Prostate gland (tissue), 2 donors: Measurements from ENCODE around the gene EWSR1. TPM values are rescaled to one million over a fixed set of nuclear protein-coding genes. Genes with fewer than 3 reads are reported as not detected.

ENCODE experiments used
- DNase-seq: peaks from one replicate; pipeline ENCODE4 v3.0.0-alpha.2; 2019; ENCODE audit warnings: low spot score
- H3K27ac ChIP-seq, 2 donors: fragments of 200-600 bp; sonication (generic); 2 replicates each; pipeline ENCODE4 v1.5.1; 2017 to 2019
- H3K27me3 ChIP-seq: fragments of 200-600 bp; sonication (generic); replicated peaks from 2 replicates; pipeline ENCODE4 v1.5.1; 2019; ENCODE audit not compliant: insufficient read depth
- H3K36me3 ChIP-seq, 2 donors: fragments of 200-600 bp; sonication (generic); 1 replicate in 1 of 2; 2 replicates in 1 of 2; pipeline versions ENCODE4 v1.5.1 to v1.8.1; 2017 to 2019
- H3K4me1 ChIP-seq: fragments of 200-600 bp; sonication (generic); replicated peaks from 2 replicates; pipeline ENCODE4 v1.5.1; 2019
- H3K4me3 ChIP-seq, 2 donors: fragments of 200-600 bp; sonication (generic); 2 replicates each; pipeline ENCODE4 v1.5.1; 2017 to 2019
- H3K9me3 ChIP-seq: fragments of 200-600 bp; sonication (generic); 2 replicates; pipeline ENCODE4 v1.5.1; 2017
- CTCF ChIP-seq, 4 experiments: fragments of 200-600 bp in 2 of 4; fragments of 450-650 bp in 2 of 4; sonication (generic) in 2 of 4; IDR thresholded peaks; 1 replicate in 3 of 4; 2 replicates in 1 of 4; pipeline ENCODE4 v1.5.1; 2016 to 2019; ENCODE audit warnings: antibody characterized with exemption in 4 of 4, mild to moderate bottlenecking in 2 of 4, moderate library complexity in 2 of 4
- POLR2A ChIP-seq: fragments of 450-650 bp; IDR thresholded peaks from one replicate; pipeline ENCODE4 v1.6.1; 2016; ENCODE audit warnings: antibody characterized with exemption, mild to moderate bottlenecking
- POLR2AphosphoS5 ChIP-seq: sonication (generic); formaldehyde crosslinking; IDR thresholded peaks from one replicate; pipeline ENCODE4 v1.6.1; 2017; ENCODE audit warnings: antibody characterized with exemption
- WGBS: methylation state at CpG from one replicate; pipeline ENCODE4 v1.1.5; 2018; 5-methylcytosine and 5-hydroxymethylcytosine counted together
- intact Hi-C: fragments of 100-400 bp; cut with DNase I; formaldehyde crosslinking; loops from one replicate; pipeline ENCODE4 v1.14.2; 2022
- total RNA-seq, 2 donors: library from RNA; depleted of rRNA; stranded (reverse); fragments of >200 nt; gene quantifications; one replicate each; pipeline ENCODE4 v1.1.0, GENCODE V29; 2016

EWSR1 gene
- total RNA-seq, 2 donors from 2014 or later: 181 to 213 TPM

- H3K27ac ChIP-seq: no peak within 1 kb of the TSS
- peak within 1 kb of the TSS; percentile 18 to 35 for H3K4me3 ChIP-seq
- intact Hi-C loops: no loop called here
- no peak for DNase-seq
- H3K4me1 ChIP-seq: peaks cover 19% of the 10 kb centered on the region
- H3K27me3 ChIP-seq: no peaks in the 10 kb centered on the region
- H3K9me3 ChIP-seq: no peaks in the 10 kb centered on the region
- no peak for TF ChIP-seq CTCF (IDR thresholded peaks at IDR 0.05)
- no peak for TF ChIP-seq POLR2A
- no peak for TF ChIP-seq POLR2AphosphoS5
- 6% methylated on average over 100 of the region's 103 CpGs for WGBS
- no peaks in the 10 kb centered on the region for H3K36me3 ChIP-seq
These were observed 47.4 kb downstream of the EWSR1 start, which contains the start of gene RASL10A for GRCh38 chr22:29315286-29316140. Gene RASL10A (minus strand): TSS chr22:29315697. CDS start chr22:29315246, 451 bp downstream.

GRCh38 chr22:29316141-29316828 is 48.2 kb downstream of the EWSR1 start:
- intact Hi-C loops: no loop called here

GRCh38 chr22:29317827-29318454 is 49.9 kb downstream of the EWSR1 start:
- no peak for TF ChIP-seq CTCF (IDR thresholded peaks at IDR 0.05)
- no peak for TF ChIP-seq POLR2A
- TF ChIP-seq POLR2AphosphoS5: no peak
- Histone ChIP-seq H3K27ac (no peak overlapping the region), H3K4me1 (peaks cover 8% of the 10 kb centered on the region), H3K27me3 (no peaks in the 10 kb centered on the region), H3K4me3 (no peak overlapping the region), H3K36me3 (no peaks in the 10 kb centered on the region), H3K9me3 (no peaks in the 10 kb centered on the region)
- intact Hi-C loops: no loop called here
- 95% methylated on average over 18 of the region's 18 CpGs for WGBS
- no peak for DNase-seq

More at GRCh38 chr22:29316141-29316828, 48.2 kb downstream of the EWSR1 start:
- Histone ChIP-seq H3K27ac (no peak overlapping the region), H3K27me3 (no peaks in the 10 kb centered on the region), H3K4me3 (no peak overlapping the region), H3K36me3 (no peaks in the 10 kb centered on the region), H3K9me3 (no peaks in the 10 kb centered on the region), H3K4me1 (peaks cover 13% of the 10 kb centered on the region)
- no peak for TF ChIP-seq POLR2A
- no peak for TF ChIP-seq POLR2AphosphoS5
- no peak for TF ChIP-seq CTCF (IDR thresholded peaks at IDR 0.05)
- no peak for DNase-seq
- 68% methylated on average over 18 of the region's 18 CpGs for WGBS

- Histone ChIP-seq H3K4me1 (no peaks in the 10 kb centered on the region), H3K9me3 (no peaks in the 10 kb centered on the region), H3K36me3 (no peaks in the 10 kb centered on the region), H3K4me3 (no peak overlapping the region), H3K27ac (no peak overlapping the region), H3K27me3 (no peaks in the 10 kb centered on the region)
- TF ChIP-seq POLR2A (no peak), POLR2AphosphoS5 (no peak), CTCF (IDR thresholded peaks at IDR 0.05) (no peak)
- no peak for DNase-seq
- 86% methylated on average over 2 of the region's 2 CpGs for WGBS
- intact Hi-C loops: no loop called here
These were observed 51.0 kb downstream of the EWSR1 start for GRCh38 chr22:29319072-29319471.
